Heart right ventricle (tissue), 16 donors: ENCODE results near the gene THBS1. TPM values are rescaled to one million over a fixed set of nuclear protein-coding genes. Genes with fewer than 3 reads are reported as not detected.

Experiments used
- ATAC-seq, 8 donors: fragments of 200-7000 bp; cut with Tn5 transposase; one replicate each; pipeline ENCODE4 v1.9.1; 2020; ENCODE audit warnings: mild to moderate bottlenecking in 8 of 8, moderate library complexity in 8 of 8, moderate number of reproducible peaks in 1 of 8
- DNase-seq, 2 donors: peaks; one replicate each; pipeline ENCODE4 v3.0.0-alpha.2; 2020
- H3K27ac ChIP-seq, 10 donors: fragments of 200-600 bp; sonication (generic) in 2 of 10; one replicate each; pipeline versions ENCODE4 v1.5.0 to v1.8.0; 2020 to 2022; ENCODE audit warnings: mild to moderate bottlenecking in 3 of 10
- H3K27me3 ChIP-seq, 7 donors: fragments of 200-600 bp; one replicate each; pipeline ENCODE4 v1.8.0; 2021 to 2022; ENCODE audit warnings: mild to moderate bottlenecking in 2 of 7
- H3K36me3 ChIP-seq, 9 donors: fragments of 200-600 bp; sonication (generic) in 1 of 9; one replicate each; pipeline versions ENCODE4 v1.5.0 to v1.8.0; 2020 to 2022; ENCODE audit warnings: mild to moderate bottlenecking in 2 of 9
- H3K4me1 ChIP-seq, 9 donors: fragments of 200-600 bp; sonication (generic) in 1 of 9; one replicate each; pipeline versions ENCODE4 v1.5.0 to v1.8.0; 2020 to 2022; ENCODE audit warnings: mild to moderate bottlenecking in 4 of 9
- H3K4me3 ChIP-seq, 10 donors: fragments of 200-600 bp; sonication (generic) in 2 of 10; one replicate each; pipeline versions ENCODE4 v1.5.0 to v1.8.0; 2020 to 2022; ENCODE audit warnings: mild to moderate bottlenecking in 7 of 10, moderate library complexity in 2 of 10
- H3K9me3 ChIP-seq, 11 donors: fragments of 200-600 bp in 10 of 11; sonication (generic) in 2 of 11; one replicate each; pipeline versions ENCODE4 v1.5.0 to v1.8.0; 2013 to 2022; ENCODE audit warnings: mild to moderate bottlenecking in 2 of 11, control low read depth in 1 of 11, moderate library complexity in 1 of 11
- WGBS, 2 donors: extraction: QIAGEN DNeasy Blood & Tissue Kit; methylation state at CpG; one replicate each; pipeline ENCODE4 v1.1.7; 2013; ENCODE audit warnings: inconsistent platforms in 1 of 2; 5-methylcytosine and 5-hydroxymethylcytosine counted together
- intact Hi-C, 10 donors: fragments of 100-400 bp; cut with DNase I; formaldehyde crosslinking; loops; one replicate each; pipeline versions ENCODE4 v1.11.1 to v1.14.2; 2022
- polyA plus RNA-seq, 2 donors: library from polyadenylated mRNA; stranded (reverse); fragments of 200-250 nt; gene quantifications; one replicate each; pipeline ENCODE4 v1.2.3, GENCODE V29; 2013
- total RNA-seq, 10 donors: library from RNA; stranded (reverse); fragmentation: NEBNext Ultra II Directional in 3 of 10; extraction: Animal tissue kit (Norgen Biotek cat#: 25700) in 3 of 10; gene quantifications; one replicate each; pipeline versions ENCODE4 v1.2.1 to v1.2.4, GENCODE V29; 2021 to 2023
- TF ChIP-seq, protein P1 (sequence below), 9 donors: fragments of 200-600 bp; sonication (generic) in 2 of 9; IDR thresholded peaks; one replicate each; pipeline versions ENCODE4 v1.5.0 to v1.8.0; 2021 to 2022; ENCODE audit warnings: antibody characterized with exemption in 9 of 9, mild to moderate bottlenecking in 5 of 9, moderate library complexity in 1 of 9
- donor health status: Arrhythmogenic right ventricular cardiomyopathy.
- donor health status: ischemic (EF 13 %, LVEDD 7.1; RV severe dilation, severe dysfunction).
- donor health status: healthy with polysubstance abuse.
- donor health status: DM: no; HTN: yes; CAD: no.
- donor health status: DM: no; HTN: no; CAD: no.
- donor health status: ischemic (EF 25% LVEDD 6.9; RV normal size, moderate dysfunction).
- donor health status: ischemic (EF 25% LVEDD 5.7; RV mildly dilated, moderate dysfunction).
- donor health status: healthy.
- donor health status: DM: yes; HTN: yes; CAD: no.
- donor health status: Ischemic cardiomyopathy.
- donor health status: ischemic (EF 35%, LVEDD 5.7; RV mildly dilated, moderate dysfunction).
- donor health status: nonischemic (EF 11% LVEDD 7.7; RV severe dilation, severe dysfunction).
- donor health status: DM: yes; HTN: yes; CAD: no.
- donor health status: PGD.
- donor health status: ischemic (EF 29% LVEDD 5.4; RV normal size, mild dysfunction).
- donor health status: nonischemic (EF 23%, LVEDD 6.1; RV moderate dilation, normal function).

Gene THBS1
- total and polyA plus RNA-seq, 12 donors: 12.9 to 1,109 (median 102) TPM

DNA sequence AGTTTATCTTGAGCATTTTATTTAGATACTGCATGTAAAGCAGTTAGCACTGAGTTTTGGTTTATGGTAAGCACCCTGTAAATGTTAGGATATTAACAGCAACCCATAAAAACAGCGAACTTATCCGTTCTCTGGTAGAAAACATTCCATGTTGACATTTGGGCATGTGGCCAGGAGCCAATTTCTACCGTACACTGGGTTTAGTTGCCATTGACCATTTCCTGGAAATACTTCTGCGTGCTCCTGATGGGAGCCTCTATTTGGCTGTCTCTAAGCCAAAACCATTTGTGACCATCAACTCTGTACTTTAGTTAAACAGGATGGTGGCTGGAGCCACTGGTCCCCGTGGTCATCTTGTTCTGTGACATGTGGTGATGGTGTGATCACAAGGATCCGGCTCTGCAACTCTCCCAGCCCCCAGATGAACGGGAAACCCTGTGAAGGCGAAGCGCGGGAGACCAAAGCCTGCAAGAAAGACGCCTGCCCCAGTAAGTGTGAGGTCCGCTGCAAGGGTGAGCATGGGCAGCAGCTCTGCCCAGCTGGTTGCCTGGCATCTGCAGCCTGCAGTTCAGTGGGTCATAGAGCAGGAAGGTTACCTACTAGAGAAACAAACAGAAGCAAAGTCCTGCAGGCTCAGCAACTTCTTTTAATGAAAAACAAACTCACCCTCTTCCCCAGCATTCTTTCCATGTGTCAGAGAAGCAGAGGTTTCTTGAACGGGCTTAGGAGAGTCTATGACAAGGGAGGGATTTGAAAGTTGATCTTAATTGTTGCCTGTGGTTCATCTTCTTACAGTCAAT is 7.1 kb downstream of the THBS1 start:
- peak in 1 of 8 donors; percentile 0 for ATAC-seq
- no peak for DNase-seq
- 76 to 79% methylated on average over 13 of the region's 13 CpGs for WGBS, 2 donors
- intact Hi-C loops: loop anchor here in 6 of 10 donors (5.0 to 10.0 kb wide), 8 partner anchors 123 to 883 kb away; no protein-coding TSS in a partner anchor
- peaks cover 0 to 100% (median 82%) of the 10 kb centered on the region in 9 donors for H3K36me3 ChIP-seq
- H3K4me1 ChIP-seq: peaks cover 5 to 56% (median 30%) of the 10 kb centered on the region in 9 donors
- H3K9me3 ChIP-seq: no peaks in the 10 kb centered on the region
- H3K27me3 ChIP-seq: no peaks in the 10 kb centered on the region
- no peak overlapping the region for H3K4me3 ChIP-seq
- TF ChIP-seq, protein P1, sequence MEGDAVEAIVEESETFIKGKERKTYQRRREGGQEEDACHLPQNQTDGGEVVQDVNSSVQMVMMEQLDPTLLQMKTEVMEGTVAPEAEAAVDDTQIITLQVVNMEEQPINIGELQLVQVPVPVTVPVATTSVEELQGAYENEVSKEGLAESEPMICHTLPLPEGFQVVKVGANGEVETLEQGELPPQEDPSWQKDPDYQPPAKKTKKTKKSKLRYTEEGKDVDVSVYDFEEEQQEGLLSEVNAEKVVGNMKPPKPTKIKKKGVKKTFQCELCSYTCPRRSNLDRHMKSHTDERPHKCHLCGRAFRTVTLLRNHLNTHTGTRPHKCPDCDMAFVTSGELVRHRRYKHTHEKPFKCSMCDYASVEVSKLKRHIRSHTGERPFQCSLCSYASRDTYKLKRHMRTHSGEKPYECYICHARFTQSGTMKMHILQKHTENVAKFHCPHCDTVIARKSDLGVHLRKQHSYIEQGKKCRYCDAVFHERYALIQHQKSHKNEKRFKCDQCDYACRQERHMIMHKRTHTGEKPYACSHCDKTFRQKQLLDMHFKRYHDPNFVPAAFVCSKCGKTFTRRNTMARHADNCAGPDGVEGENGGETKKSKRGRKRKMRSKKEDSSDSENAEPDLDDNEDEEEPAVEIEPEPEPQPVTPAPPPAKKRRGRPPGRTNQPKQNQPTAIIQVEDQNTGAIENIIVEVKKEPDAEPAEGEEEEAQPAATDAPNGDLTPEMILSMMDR (IDR thresholded peaks at IDR 0.05): no peak
- no peak overlapping the region for H3K27ac ChIP-seq

DNA sequence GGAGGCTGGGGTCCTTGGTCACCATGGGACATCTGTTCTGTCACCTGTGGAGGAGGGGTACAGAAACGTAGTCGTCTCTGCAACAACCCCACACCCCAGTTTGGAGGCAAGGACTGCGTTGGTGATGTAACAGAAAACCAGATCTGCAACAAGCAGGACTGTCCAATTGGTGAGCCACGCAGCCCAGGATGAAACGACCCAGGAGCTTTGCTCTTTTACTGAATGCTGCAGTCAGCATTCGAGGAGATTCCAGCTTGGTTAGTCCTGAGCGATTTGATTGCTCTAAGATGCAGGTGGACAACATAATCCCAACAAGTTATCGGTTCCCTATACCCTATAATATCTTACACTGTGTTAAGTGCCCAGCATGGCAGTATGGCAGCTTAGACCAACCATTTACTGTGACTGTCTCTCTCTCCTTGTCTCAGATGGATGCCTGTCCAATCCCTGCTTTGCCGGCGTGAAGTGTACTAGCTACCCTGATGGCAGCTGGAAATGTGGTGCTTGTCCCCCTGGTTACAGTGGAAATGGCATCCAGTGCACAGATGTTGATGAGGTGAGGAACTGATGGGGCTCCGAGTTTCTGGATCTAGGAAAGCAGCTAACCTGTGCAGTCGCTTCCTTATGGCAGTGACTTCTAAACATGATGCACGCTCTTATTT is 7.8 kb downstream of the THBS1 start:
- H3K4me3 ChIP-seq: no peak overlapping the region
- H3K9me3 ChIP-seq: no peaks in the 10 kb centered on the region
- H3K4me1 ChIP-seq: peaks cover 5 to 49% (median 24%) of the 10 kb centered on the region in 9 donors
- TF ChIP-seq, protein P1 (IDR thresholded peaks at IDR 0.05): no peak
- WGBS, 2 donors: 94 to 95% methylated on average over 13 of the region's 13 CpGs
- ATAC-seq (peak in 1 of 8 donors; percentile 0), DNase-seq (no peak)
- intact Hi-C loops: loop anchor here in 6 of 10 donors (5.0 to 10.0 kb wide), 8 partner anchors 124 to 884 kb away; no protein-coding TSS in a partner anchor
- H3K27me3 ChIP-seq: no peaks in the 10 kb centered on the region
- no peak overlapping the region for H3K27ac ChIP-seq
- H3K36me3 ChIP-seq: peaks cover 0 to 100% (median 84%) of the 10 kb centered on the region in 9 donors

- 85 to 89% methylated on average over 14 of the region's 14 CpGs for whole genome bisulfite sequencing, 2 donors
- ATAC-seq: no peak
- TF ChIP-seq, protein P1 (IDR thresholded peaks at IDR 0.05): no peak
- no peak overlapping the region for H3K27ac ChIP-seq
- no peaks in the 10 kb centered on the region for H3K9me3 ChIP-seq
- H3K4me3 ChIP-seq: no peak overlapping the region
- intact Hi-C loops: loop anchor here in 6 of 10 donors (5.0 to 10.0 kb wide), 8 partner anchors 125 to 885 kb away; no protein-coding TSS in a partner anchor
- peaks cover 0 to 100% (median 84%) of the 10 kb centered on the region in 9 donors for H3K36me3 ChIP-seq
- DNase-seq: no peak
- peaks cover 5 to 42% (median 17%) of the 10 kb centered on the region in 9 donors for H3K4me1 ChIP-seq
- no peaks in the 10 kb centered on the region for H3K27me3 ChIP-seq
Measured at GRCh38 chr15:39589193-39589814, 8.4 kb downstream of the THBS1 start.
